B cell (primary cell): Measurements from ENCODE around the gene SETD6.

ENCODE experiments used
- CTCF ChIP-seq: fragments of 200-600 bp; IDR thresholded peaks from one replicate; pipeline ENCODE4 v1.8.0; 2022; ENCODE audit warnings: antibody characterized with exemption, mild to moderate bottlenecking
- EZH2 ChIP-seq: IDR thresholded peaks from 2 replicates; pipeline ENCODE4 v1.6.1; 2012; ENCODE audit warnings: borderline replicate concordance, low read depth, mild to moderate bottlenecking, moderate library complexity, low read length; ENCODE audit not compliant: insufficient read depth, poor library complexity, severe bottlenecking

- no peak for TF ChIP-seq CTCF
- TF ChIP-seq EZH2, result no peak
Observed at GRCh38 chr16:58481226-58481869, 34.0 kb upstream of the SETD6 start.
